MCF 10A (cell line): ENCODE results near the gene MRPL40. TPM values are rescaled to one million over a fixed set of nuclear protein-coding genes. Genes with fewer than 3 reads are reported as not detected.

Experiments
- BruUV-seq: library from RNA; stranded (reverse); fragments of 400-500 nt; replicated peaks from 2 replicates; lab custom pipeline; 2021; lab: Mats Ljungman, UMichigan
- CTCF ChIA-PET: fragments of 300-600 bp; sonication (Branson Sonifier 250); formaldehyde crosslinking; extraction: SDS; loops from one replicate; lab custom pipeline; 2021; ENCODE audit warnings: antibody characterized with exemption, inconsistent platforms; lab: Yijun Ruan, JAX
- POLR2A ChIA-PET: fragments of 300-600, 350-650 bp; sonication (Branson Sonifier 250); formaldehyde crosslinking; extraction: SDS; loops from one replicate; lab custom pipeline; 2020; ENCODE audit warnings: antibody characterized with exemption, inconsistent platforms; lab: Yijun Ruan, JAX
- DNase-seq: peaks from one replicate; pipeline ENCODE4 v3.0.0-alpha.2; 2018; ENCODE audit not compliant: unreplicated experiment
- H3K27ac Mint-ChIP-seq: one replicate; pipeline ENCODE4 v1.8.0; 2022; ENCODE audit warnings: mild to moderate bottlenecking, low read depth, mixed read lengths; ENCODE audit not compliant: unreplicated experiment
- H3K27me3 Mint-ChIP-seq: one replicate; pipeline ENCODE4 v1.8.0; 2022; ENCODE audit warnings: mixed read lengths; ENCODE audit not compliant: insufficient read depth, unreplicated experiment
- H3K36me3 Mint-ChIP-seq: one replicate; pipeline ENCODE4 v1.8.0; 2022; ENCODE audit warnings: mild to moderate bottlenecking, moderate library complexity, mixed read lengths; ENCODE audit not compliant: insufficient read depth, unreplicated experiment
- H3K4me1 Mint-ChIP-seq: one replicate; pipeline ENCODE4 v1.8.0; 2022; ENCODE audit warnings: mixed read lengths; ENCODE audit not compliant: insufficient read depth, unreplicated experiment
- H3K4me3 Mint-ChIP-seq: one replicate; pipeline ENCODE4 v1.8.0; 2022; ENCODE audit warnings: mild to moderate bottlenecking, moderate library complexity, mixed read lengths; ENCODE audit not compliant: unreplicated experiment
- H3K9me3 Mint-ChIP-seq: one replicate; pipeline ENCODE4 v1.8.0; 2022; ENCODE audit warnings: mixed read lengths; ENCODE audit not compliant: unreplicated experiment
- intact Hi-C: fragments of 100-400 bp; cut with micrococcal nuclease; formaldehyde crosslinking; loops from 2 replicates; pipeline ENCODE4 v1.14.1; 2022
- total RNA-seq: library from RNA; stranded (reverse); gene quantifications from 2 replicates; pipeline ENCODE4 v1.2.3, GENCODE V29; 2022
- TF ChIP-seq, protein P1 (sequence below): fragments of 200-600 bp; IDR thresholded peaks from one replicate; pipeline ENCODE4 v1.8.0; 2022; ENCODE audit warnings: antibody characterized with exemption, mild to moderate bottlenecking; ENCODE audit not compliant: unreplicated experiment

MRPL40 gene
- total RNA-seq, 1 experiment from 2014 or later = 51.9 TPM

DNA sequence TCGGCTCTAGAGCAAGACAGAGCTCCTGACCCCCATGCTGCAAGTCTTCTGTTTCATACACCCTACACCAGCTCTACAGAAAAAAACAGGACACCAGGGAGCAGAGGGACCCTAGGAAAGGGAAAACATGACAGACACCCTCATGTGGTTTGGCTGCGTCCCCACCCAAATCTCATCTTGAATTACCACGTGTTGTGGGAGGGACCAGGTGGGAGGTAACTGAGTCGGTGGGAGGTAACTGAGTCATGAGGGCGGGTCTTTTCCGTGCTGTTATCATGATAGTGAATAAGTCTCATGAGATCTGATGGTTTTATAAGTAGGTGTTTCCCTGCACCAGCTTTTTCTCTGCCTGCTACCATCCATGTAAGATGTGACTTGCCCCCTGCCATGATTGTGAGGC is 21.8 kb downstream of the MRPL40 start:
- TF ChIP-seq, protein P1, sequence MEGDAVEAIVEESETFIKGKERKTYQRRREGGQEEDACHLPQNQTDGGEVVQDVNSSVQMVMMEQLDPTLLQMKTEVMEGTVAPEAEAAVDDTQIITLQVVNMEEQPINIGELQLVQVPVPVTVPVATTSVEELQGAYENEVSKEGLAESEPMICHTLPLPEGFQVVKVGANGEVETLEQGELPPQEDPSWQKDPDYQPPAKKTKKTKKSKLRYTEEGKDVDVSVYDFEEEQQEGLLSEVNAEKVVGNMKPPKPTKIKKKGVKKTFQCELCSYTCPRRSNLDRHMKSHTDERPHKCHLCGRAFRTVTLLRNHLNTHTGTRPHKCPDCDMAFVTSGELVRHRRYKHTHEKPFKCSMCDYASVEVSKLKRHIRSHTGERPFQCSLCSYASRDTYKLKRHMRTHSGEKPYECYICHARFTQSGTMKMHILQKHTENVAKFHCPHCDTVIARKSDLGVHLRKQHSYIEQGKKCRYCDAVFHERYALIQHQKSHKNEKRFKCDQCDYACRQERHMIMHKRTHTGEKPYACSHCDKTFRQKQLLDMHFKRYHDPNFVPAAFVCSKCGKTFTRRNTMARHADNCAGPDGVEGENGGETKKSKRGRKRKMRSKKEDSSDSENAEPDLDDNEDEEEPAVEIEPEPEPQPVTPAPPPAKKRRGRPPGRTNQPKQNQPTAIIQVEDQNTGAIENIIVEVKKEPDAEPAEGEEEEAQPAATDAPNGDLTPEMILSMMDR = no peak
- DNase-seq = no peak
- H3K9me3 Mint-ChIP-seq = no peaks in the 10 kb centered on the region
- H3K27ac Mint-ChIP-seq = no peak overlapping the region
- H3K4me1 Mint-ChIP-seq = peaks cover 9% of the 10 kb centered on the region
- no TSS peak for BruUV-seq
- ChIA-PET POLR2A (no interaction called here), CTCF (no interaction called here)
- intact Hi-C loops = no loop called here
- H3K4me3 Mint-ChIP-seq = no peak overlapping the region
- H3K27me3 Mint-ChIP-seq = no peaks in the 10 kb centered on the region
- peaks cover 67% of the 10 kb centered on the region for H3K36me3 Mint-ChIP-seq

GRCh38 chr22:19455033-19455432 is 22.7 kb downstream of the MRPL40 start:
- no TSS peak for BruUV-seq
- TF ChIP-seq, protein P1 = no peak
- intact Hi-C loops = no loop called here
- no peaks in the 10 kb centered on the region for H3K9me3 Mint-ChIP-seq
- POLR2A ChIA-PET = interaction anchor here (1.3 kb wide), 1 partner anchor 8 kb away, joined by 4 read pairs; no protein-coding TSS in a partner anchor
- CTCF ChIA-PET = no interaction called here
- H3K36me3 Mint-ChIP-seq = peaks cover 72% of the 10 kb centered on the region
- no peak for DNase-seq
- H3K27ac Mint-ChIP-seq = no peak overlapping the region
- H3K27me3 Mint-ChIP-seq = no peaks in the 10 kb centered on the region
- no peak overlapping the region for H3K4me3 Mint-ChIP-seq
- H3K4me1 Mint-ChIP-seq = peaks cover 9% of the 10 kb centered on the region

DNA sequence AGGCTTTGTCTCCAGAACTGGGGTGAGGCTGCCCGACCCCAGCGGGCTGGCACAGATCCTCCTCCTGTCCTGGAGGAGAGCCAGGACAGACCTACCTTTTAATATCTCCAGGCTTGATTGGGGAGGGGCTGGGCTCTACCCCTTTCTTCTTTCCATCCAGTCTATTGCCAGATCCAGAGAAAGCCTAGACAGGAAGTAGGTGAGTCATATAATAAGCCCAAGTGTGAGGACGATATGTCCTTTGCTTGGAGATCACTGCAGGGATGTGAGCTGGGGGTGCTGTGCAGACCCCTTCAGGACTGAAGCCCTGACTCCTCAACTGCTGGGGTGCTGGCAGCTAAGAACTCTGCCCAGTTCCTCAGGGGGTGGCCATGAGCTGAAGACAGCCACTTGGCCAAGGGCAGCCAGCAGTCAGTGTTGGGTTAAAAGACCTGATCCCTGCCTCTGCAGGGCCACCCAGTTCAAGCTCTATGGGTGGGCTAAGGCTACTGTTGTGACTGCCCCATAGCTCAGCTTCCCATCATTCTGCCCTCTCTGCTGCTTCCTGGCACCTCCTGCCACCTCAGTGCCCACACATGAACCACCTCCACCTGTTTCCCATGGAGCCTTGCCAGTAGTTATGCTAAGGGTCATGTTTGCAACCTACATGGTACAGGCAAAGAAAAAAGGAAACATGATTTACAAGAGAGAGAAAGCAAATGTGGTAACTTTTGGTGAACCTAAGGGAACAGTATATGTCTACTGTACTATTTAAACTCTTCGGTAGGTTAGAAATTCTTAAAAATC is 23.4 kb downstream of the MRPL40 start:
- Mint-ChIP-seq H3K36me3 (peaks cover 72% of the 10 kb centered on the region), H3K4me3 (no peak overlapping the region), H3K27me3 (no peaks in the 10 kb centered on the region), H3K4me1 (peaks cover 9% of the 10 kb centered on the region), H3K27ac (no peak overlapping the region), H3K9me3 (no peaks in the 10 kb centered on the region)
- CTCF ChIA-PET = interaction anchor here (0.6 kb wide), 2 partner anchors 9 to 1020 kb away, joined by 3 to 6 read pairs; no protein-coding TSS in a partner anchor
- TF ChIP-seq, protein P1 = no peak
- intact Hi-C loops = no loop called here
- DNase-seq = peak; percentile 39
- POLR2A ChIA-PET = interaction anchor here (0.9 to 1.3 kb wide), 2 partner anchors 9 to 24 kb away, joined by 3 to 4 read pairs; partner anchors contain the start of gene CDC45
- no TSS peak for BruUV-seq

GRCh38 chr22:19456541-19456940 is 24.2 kb downstream of the MRPL40 start:
- H3K27me3 Mint-ChIP-seq = no peaks in the 10 kb centered on the region
- peaks cover 72% of the 10 kb centered on the region for H3K36me3 Mint-ChIP-seq
- no peaks in the 10 kb centered on the region for H3K9me3 Mint-ChIP-seq
- TF ChIP-seq, protein P1 = no peak
- H3K4me3 Mint-ChIP-seq = no peak overlapping the region
- DNase-seq = no peak
- peaks cover 9% of the 10 kb centered on the region for H3K4me1 Mint-ChIP-seq
- POLR2A ChIA-PET = interaction anchor here (0.9 kb wide), 1 partner anchor 23 kb away, joined by 3 read pairs; the partner anchor contains the start of gene CDC45
- CTCF ChIA-PET = interaction anchor here (0.6 kb wide), 2 partner anchors 10 to 1019 kb away, joined by 3 to 6 read pairs; no protein-coding TSS in a partner anchor
- intact Hi-C loops = no loop called here
- no peak overlapping the region for H3K27ac Mint-ChIP-seq
- BruUV-seq = no TSS peak
